Bronchial epithelial cell (primary cell): ENCODE measurements around the gene ATXN7L2. TPM values are rescaled to one million over a fixed set of nuclear protein-coding genes. Genes with fewer than 3 reads are reported as not detected.
A peak's percentile ranks its signal among the peaks of the same experiment; 100 is the strongest.

Experiments
- DNase-seq: peaks from one replicate; pipeline ENCODE4 v3.0.0-alpha.2; 2010; ENCODE audit warnings: low read depth
- FAIRE-seq: peaks from 2 replicates; lab custom pipeline; 2011; peaks lifted over from hg19 to GRCh38; lab: Jason Lieb, UNC
- H3K27me3 ChIP-seq: 2 replicates; pipeline ENCODE4 v1.5.1; 2011; ENCODE audit warnings: low read length; ENCODE audit not compliant: control insufficient read depth, insufficient read depth
- H3K36me3 ChIP-seq: 2 replicates; pipeline ENCODE4 v1.5.1; 2011; ENCODE audit warnings: low read length; ENCODE audit not compliant: control insufficient read depth, insufficient read depth
- H3K4me3 ChIP-seq: 2 replicates; pipeline ENCODE4 v1.5.1; 2011; ENCODE audit warnings: mild to moderate bottlenecking, low read depth, low read length, control low read depth
- total RNA-seq: library from RNA; depleted of rRNA; stranded (reverse); fragments of >200 nt; gene quantifications from 2 replicates; pipeline ENCODE4 v1.2.1, GENCODE V29; 2014
- TF ChIP-seq, protein P1 (sequence below): IDR thresholded peaks from 2 replicates; pipeline ENCODE4 v1.5.1; 2011; ENCODE audit warnings: mild to moderate bottlenecking, moderate library complexity, low read length, control low read depth, inconsistent platforms; ENCODE audit not compliant: insufficient read depth, severe bottlenecking

Gene ATXN7L2
- total RNA-seq, 1 donor from 2014 or later: 1.3 TPM

DNA sequence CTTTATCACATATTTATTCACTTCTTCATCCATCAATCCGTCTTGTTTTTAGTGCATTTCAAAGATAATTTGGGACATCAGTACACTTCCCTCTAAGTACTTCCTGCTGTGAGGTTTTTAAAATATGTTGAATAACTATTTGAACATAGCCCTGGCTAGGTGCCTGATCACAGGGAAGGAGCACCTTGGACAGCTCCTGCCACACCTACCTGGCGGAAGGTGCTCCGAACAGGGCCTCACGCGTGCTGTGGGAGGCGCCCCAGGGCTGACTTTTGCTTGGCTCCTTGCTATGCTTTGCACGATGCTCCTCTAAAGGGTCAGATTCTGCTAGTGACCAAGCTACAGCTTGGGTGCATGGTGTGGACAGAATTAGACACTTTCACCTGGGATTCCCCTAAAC is 4.9 kb upstream of the ATXN7L2 start:
- TF ChIP-seq, protein P1, sequence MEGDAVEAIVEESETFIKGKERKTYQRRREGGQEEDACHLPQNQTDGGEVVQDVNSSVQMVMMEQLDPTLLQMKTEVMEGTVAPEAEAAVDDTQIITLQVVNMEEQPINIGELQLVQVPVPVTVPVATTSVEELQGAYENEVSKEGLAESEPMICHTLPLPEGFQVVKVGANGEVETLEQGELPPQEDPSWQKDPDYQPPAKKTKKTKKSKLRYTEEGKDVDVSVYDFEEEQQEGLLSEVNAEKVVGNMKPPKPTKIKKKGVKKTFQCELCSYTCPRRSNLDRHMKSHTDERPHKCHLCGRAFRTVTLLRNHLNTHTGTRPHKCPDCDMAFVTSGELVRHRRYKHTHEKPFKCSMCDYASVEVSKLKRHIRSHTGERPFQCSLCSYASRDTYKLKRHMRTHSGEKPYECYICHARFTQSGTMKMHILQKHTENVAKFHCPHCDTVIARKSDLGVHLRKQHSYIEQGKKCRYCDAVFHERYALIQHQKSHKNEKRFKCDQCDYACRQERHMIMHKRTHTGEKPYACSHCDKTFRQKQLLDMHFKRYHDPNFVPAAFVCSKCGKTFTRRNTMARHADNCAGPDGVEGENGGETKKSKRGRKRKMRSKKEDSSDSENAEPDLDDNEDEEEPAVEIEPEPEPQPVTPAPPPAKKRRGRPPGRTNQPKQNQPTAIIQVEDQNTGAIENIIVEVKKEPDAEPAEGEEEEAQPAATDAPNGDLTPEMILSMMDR: peak; percentile 14
- H3K4me3 ChIP-seq: no peak overlapping the region
- no peaks in the 10 kb centered on the region for H3K36me3 ChIP-seq
- FAIRE-seq (no peak), DNase-seq (peak; percentile 52)
- peaks cover 10% of the 10 kb centered on the region for H3K27me3 ChIP-seq

DNA sequence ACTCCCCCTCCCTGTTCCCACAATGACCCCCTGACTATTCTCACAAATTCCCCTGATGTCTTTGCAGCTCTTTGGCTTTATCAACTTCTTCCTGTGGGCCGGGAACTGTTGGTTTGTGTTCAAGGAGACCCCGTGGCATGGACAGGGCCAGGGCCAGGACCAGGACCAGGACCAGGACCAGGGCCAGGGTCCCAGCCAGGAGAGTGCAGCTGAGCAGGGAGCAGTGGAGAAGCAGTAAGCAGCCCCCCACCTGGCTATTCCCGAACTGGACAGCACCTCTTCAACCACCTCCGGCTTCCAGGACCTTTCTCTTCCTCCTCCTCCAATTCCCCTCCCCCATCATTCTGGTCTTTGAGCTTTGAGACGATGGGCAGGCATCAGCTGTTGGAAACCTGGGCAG is 4.4 kb upstream of the ATXN7L2 start:
- Histone ChIP-seq H3K27me3 (peaks cover 10% of the 10 kb centered on the region), H3K36me3 (no peaks in the 10 kb centered on the region), H3K4me3 (no peak overlapping the region)
- TF ChIP-seq, protein P1: no peak
- DNase-seq: no peak
- FAIRE-seq: no peak

- Histone ChIP-seq H3K27me3 (peaks cover 10% of the 10 kb centered on the region), H3K4me3 (no peak overlapping the region), H3K36me3 (no peaks in the 10 kb centered on the region)
- no peak for FAIRE-seq
- TF ChIP-seq, protein P1: no peak
- DNase-seq: no peak
Measured at GRCh38 chr1:109479901-109480300, 3.8 kb upstream of the ATXN7L2 start.

DNA sequence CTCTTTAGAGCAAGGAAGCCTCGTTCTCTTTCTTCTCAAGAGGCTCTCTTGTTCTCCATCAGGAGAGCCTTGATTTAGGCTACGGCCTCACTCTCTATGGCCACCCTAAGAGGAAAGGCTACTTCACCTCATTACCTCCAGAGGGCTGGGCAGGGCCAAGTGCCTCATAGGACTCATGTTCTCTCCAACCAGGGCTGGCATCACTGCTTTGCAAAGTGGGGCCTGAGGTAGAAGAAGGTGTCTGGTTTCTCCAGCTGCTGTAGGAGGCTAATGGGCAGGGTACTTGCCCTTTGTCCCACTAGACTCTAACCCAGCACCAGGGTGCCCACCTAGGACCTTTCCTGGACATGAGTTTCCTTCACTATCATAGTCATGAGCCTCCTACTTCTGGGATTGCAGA is 2.1 kb upstream of the ATXN7L2 start:
- DNase-seq (no peak), FAIRE-seq (no peak)
- Histone ChIP-seq H3K36me3 (peaks cover 2% of the 10 kb centered on the region), H3K4me3 (no peak overlapping the region), H3K27me3 (peaks cover 10% of the 10 kb centered on the region)
- TF ChIP-seq, protein P1: no peak

- Histone ChIP-seq H3K4me3 (no peak overlapping the region), H3K27me3 (peaks cover 10% of the 10 kb centered on the region), H3K36me3 (peaks cover 4% of the 10 kb centered on the region)
- DNase-seq: no peak
- TF ChIP-seq, protein P1: no peak
- no peak for FAIRE-seq
Measured at GRCh38 chr1:109482242-109482641, 1.5 kb upstream of the ATXN7L2 start.
